ENCODE results near the gene SUPT5H. TPM values are rescaled to one million over a fixed set of nuclear protein-coding genes. Genes with fewer than 3 reads are reported as not detected.
A peak's percentile ranks its signal among the peaks of the same experiment; 100 is the strongest.

Gene SUPT5H
- total and polyA plus RNA-seq, 10 of the 15 experiments (the other 5 are each of a cell fraction or from before 2014, with no cell fraction given): 27.2 to 194 (median 83.6) TPM

DNA sequence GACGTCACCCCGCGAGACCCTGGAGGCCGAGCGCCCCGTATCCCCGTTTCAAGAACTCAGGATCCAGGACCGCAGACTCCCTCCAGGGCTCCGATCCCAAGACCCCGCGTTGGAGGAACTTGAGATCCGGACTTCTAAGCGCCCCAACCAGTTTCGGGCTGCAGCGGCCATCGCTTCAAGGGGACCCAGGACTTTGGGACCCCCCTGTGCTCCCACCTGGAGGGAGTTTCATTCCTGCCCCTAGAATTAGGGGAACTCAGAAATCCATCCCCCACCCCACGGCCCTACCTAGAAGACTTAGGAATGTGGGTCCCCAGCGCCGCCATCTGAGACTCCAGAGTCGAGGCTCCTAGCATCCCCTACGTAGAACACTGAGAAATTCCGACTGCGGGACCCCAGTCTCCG is 32.5 kb upstream of the SUPT5H start:
- Histone ChIP-seq H3K27ac (ENCODE audit: control insufficient read depth, insufficient read depth) (peak overlapping the region; percentile 93), H3K4me1 (ENCODE audit: control insufficient read depth, insufficient read depth, low read length) (peaks cover 15% of the 10 kb centered on the region), H4K20me1 (ENCODE audit: control insufficient read depth, insufficient read depth) (no peaks in the 10 kb centered on the region), H3K4me3 (peak overlapping the region; percentile 98), H3K79me2 (ENCODE audit: control insufficient read depth, insufficient read depth, low read length) (peaks cover 51% of the 10 kb centered on the region), H3K9me3 (replicated peaks; ENCODE audit: control insufficient read depth, insufficient read depth, low read length) (no peaks in the 10 kb centered on the region), H3K9ac (ENCODE audit: control insufficient read depth, insufficient read depth, low read length) (peak overlapping the region; percentile 99), H2AFZ (ENCODE audit: control insufficient read depth, low read depth, low read length) (peak overlapping the region; percentile 59), H3K36me3 (ENCODE audit: control insufficient read depth in 2 of 2, insufficient read depth in 2 of 2, low read length in 1 of 2) (peaks cover 2 to 7% of the 10 kb centered on the region in 2 experiments; a peak in 2 of 4 replicates), H3K27me3 (replicated peaks in 1 of 2; ENCODE audit: control insufficient read depth in 2 of 2, insufficient read depth in 2 of 2, low read length in 1 of 2) (no peaks in the 10 kb centered on the region), H3K4me2 (ENCODE audit: control insufficient read depth, insufficient read depth) (peak overlapping the region; percentile 73)
- BruUV-seq (replicated peaks): no TSS peak
- 1% methylated on average over 20 of the region's 24 CpGs for WGBS (ENCODE audit: insufficient coverage, insufficient replicate concordance, low lambda C conversion rate, missing lambda C conversion rate)
- no peak for ATAC-seq
- DNase-seq (ENCODE audit: low read depth, low spot score): no peak
- POLR2A ChIA-PET: interaction anchor here (0.6 to 2.3 kb wide), 5 partner anchors 8 to 66 kb away, joined by 3 to 40 read pairs (median 5); partner anchors contain the start of genes MED29 and PAF1
- no peak for FAIRE-seq
- RAD21 ChIA-PET (ENCODE audit: unreplicated experiment): interaction anchor here (1.0 to 2.3 kb wide), 5 partner anchors 11 to 120 kb away, joined by 3 to 159 read pairs (median 12); partner anchors contain the start of genes EID2B, MED29, PAF1 and RPS16
- CTCF ChIA-PET: interaction anchor here (0.7 to 2.3 kb wide), 8 partner anchors 9 to 121 kb away, joined by 3 to 218 read pairs (median 6); partner anchors contain the start of genes DLL3, EID2B, MED29 and PAF1
- SMC1A ChIA-PET (ENCODE audit: uncharacterized antibody, unreplicated experiment): interaction anchor here (0.6 to 2.3 kb wide), 3 partner anchors 14 to 355 kb away, joined by 3 to 146 read pairs (median 3); partner anchors contain the start of gene SAMD4B
- in situ Hi-C loops (cut with MboI) (loop anchor here (5.0 kb wide), 1 partner anchor 291 kb away; no protein-coding TSS in a partner anchor), intact Hi-C loops (cut with micrococcal nuclease; ENCODE audit: unreplicated experiment) (loop anchor here (1.0 to 10.0 kb wide), 9 partner anchors 12 to 381 kb away; partner anchors contain the start of genes EID2B, FBXO27, PAK4 and SAMD4B)
- TF ChIP-seq CREB1 (IDR thresholded peaks at IDR 0.05; ENCODE audit: low read depth) (no peak), CBX3 (IDR thresholded peaks at IDR 0.05; ENCODE audit: borderline replicate concordance, low read depth) (no peak), USF2 (IDR thresholded peaks at IDR 0.05; ENCODE audit: borderline replicate concordance, low read depth, low read length) (no peak), MYB (IDR thresholded peaks at IDR 0.05; ENCODE audit: borderline replicate concordance, low read depth, low read length) (no peak), POLR2A (IDR thresholded peaks at IDR 0.05; ENCODE audit: low read depth, low read length) (no peak; the same call in 1 of the 2 replicates), SPI1 (IDR thresholded peaks at IDR 0.05; ENCODE audit: borderline replicate concordance, insufficient read depth, low read depth, low read length) (no peak), POLR2AphosphoS2 (IDR thresholded peaks at IDR 0.05; ENCODE audit: low read depth, low read length) (0 out of 2 replicates have a peak, but pooled peaks have one; percentile 1), CHD4 (IDR thresholded peaks at IDR 0.05) (no peak), ZNF217 (IDR thresholded peaks at IDR 0.05) (0 out of 2 replicates have a peak, but pooled peaks have one; percentile 11)
- TF ChIP-seq, protein P1, sequence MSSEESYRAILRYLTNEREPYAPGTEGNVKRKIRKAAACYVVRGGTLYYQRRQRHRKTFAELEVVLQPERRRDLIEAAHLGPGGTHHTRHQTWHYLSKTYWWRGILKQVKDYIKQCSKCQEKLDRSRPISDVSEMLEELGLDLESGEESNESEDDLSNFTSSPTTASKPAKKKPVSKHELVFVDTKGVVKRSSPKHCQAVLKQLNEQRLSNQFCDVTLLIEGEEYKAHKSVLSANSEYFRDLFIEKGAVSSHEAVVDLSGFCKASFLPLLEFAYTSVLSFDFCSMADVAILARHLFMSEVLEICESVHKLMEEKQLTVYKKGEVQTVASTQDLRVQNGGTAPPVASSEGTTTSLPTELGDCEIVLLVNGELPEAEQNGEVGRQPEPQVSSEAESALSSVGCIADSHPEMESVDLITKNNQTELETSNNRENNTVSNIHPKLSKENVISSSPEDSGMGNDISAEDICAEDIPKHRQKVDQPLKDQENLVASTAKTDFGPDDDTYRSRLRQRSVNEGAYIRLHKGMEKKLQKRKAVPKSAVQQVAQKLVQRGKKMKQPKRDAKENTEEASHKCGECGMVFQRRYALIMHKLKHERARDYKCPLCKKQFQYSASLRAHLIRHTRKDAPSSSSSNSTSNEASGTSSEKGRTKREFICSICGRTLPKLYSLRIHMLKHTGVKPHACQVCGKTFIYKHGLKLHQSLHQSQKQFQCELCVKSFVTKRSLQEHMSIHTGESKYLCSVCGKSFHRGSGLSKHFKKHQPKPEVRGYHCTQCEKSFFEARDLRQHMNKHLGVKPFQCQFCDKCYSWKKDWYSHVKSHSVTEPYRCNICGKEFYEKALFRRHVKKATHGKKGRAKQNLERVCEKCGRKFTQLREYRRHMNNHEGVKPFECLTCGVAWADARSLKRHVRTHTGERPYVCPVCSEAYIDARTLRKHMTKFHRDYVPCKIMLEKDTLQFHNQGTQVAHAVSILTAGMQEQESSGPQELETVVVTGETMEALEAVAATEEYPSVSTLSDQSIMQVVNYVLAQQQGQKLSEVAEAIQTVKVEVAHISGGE (CRISPR knock-in tag; IDR thresholded peaks at IDR 0.05): no peak
- TF ChIP-seq, protein P2, sequence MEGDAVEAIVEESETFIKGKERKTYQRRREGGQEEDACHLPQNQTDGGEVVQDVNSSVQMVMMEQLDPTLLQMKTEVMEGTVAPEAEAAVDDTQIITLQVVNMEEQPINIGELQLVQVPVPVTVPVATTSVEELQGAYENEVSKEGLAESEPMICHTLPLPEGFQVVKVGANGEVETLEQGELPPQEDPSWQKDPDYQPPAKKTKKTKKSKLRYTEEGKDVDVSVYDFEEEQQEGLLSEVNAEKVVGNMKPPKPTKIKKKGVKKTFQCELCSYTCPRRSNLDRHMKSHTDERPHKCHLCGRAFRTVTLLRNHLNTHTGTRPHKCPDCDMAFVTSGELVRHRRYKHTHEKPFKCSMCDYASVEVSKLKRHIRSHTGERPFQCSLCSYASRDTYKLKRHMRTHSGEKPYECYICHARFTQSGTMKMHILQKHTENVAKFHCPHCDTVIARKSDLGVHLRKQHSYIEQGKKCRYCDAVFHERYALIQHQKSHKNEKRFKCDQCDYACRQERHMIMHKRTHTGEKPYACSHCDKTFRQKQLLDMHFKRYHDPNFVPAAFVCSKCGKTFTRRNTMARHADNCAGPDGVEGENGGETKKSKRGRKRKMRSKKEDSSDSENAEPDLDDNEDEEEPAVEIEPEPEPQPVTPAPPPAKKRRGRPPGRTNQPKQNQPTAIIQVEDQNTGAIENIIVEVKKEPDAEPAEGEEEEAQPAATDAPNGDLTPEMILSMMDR (IDR thresholded peaks at IDR 0.05 in 2 of 3, conservative IDR thresholded peaks at IDR 0.05 in 1 of 3; ENCODE audit: control insufficient read depth in 2 of 3, extremely low read depth in 1 of 3, insufficient read depth in 1 of 3, low read depth in 3 of 3, low read length in 3 of 3): 0 out of 6 replicates have a peak, but pooled peaks of 1 of the 3 experiments have one; percentile 85
- TF ChIP-seq, protein P3, sequence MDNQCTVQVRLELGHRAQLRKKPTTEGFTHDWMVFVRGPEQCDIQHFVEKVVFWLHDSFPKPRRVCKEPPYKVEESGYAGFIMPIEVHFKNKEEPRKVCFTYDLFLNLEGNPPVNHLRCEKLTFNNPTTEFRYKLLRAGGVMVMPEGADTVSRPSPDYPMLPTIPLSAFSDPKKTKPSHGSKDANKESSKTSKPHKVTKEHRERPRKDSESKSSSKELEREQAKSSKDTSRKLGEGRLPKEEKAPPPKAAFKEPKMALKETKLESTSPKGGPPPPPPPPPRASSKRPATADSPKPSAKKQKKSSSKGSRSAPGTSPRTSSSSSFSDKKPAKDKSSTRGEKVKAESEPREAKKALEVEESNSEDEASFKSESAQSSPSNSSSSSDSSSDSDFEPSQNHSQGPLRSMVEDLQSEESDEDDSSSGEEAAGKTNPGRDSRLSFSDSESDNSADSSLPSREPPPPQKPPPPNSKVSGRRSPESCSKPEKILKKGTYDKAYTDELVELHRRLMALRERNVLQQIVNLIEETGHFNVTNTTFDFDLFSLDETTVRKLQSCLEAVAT (IDR thresholded peaks at IDR 0.05): peak; percentile 61; the same call in 1 of the 2 replicates

All from GM12878 (cell line).